SK-N-MC (cell line): ENCODE measurements around the gene DPYD.

Source experiments
- EZH2 ChIP-seq: fragments of 200-600 bp; sonication (generic); IDR thresholded peaks from one replicate; pipeline ENCODE4 v1.6.1; 2017; ENCODE audit warnings: antibody characterized with exemption
- FOXP2 ChIP-seq: optimal IDR thresholded peaks from 2 replicates; pipeline ENCODE3; 2011; ENCODE audit warnings: mild to moderate bottlenecking, moderate library complexity; ENCODE audit not compliant: insufficient read depth; ENCODE audit errors: extremely low read length, control extremely low read depth
- POLR2AphosphoS5 ChIP-seq: IDR thresholded peaks from 2 replicates; pipeline ENCODE4 v1.6.1; 2012; ENCODE audit warnings: mild to moderate bottlenecking, low read depth, low read length, borderline replicate concordance

DNA sequence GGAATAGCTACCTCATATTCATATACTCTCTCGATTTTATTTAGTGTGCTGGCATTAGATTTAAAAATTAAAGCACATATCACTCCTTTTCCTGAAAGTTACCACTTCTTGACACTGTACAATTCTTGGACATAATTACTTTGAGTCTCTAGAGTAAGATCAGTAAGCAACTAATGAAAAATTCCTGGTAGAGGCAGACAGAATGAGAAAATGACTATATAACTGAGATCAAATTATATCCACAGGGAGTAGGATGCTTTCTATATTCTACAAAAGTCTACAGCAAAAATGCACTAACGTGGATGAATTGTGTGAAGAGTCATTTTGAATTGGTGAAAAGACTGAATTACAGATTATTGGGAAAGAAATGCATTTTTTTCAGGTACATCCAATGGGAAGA is 753.6 kb downstream of the DPYD start:
- TF ChIP-seq POLR2AphosphoS5 (no peak), EZH2 (no peak), FOXP2 (no peak)
